HG03025 (cell line): ENCODE data around the gene USP3.

Experiments
- ATAC-seq: cut with Tn5 transposase; IDR thresholded peaks from one replicate; pipeline ENCODE4 v1.9.1; 2021; ENCODE audit warnings: mild to moderate bottlenecking, moderate library complexity; ENCODE audit not compliant: unreplicated experiment, low FRiP score

The USP3 gene

DNA sequence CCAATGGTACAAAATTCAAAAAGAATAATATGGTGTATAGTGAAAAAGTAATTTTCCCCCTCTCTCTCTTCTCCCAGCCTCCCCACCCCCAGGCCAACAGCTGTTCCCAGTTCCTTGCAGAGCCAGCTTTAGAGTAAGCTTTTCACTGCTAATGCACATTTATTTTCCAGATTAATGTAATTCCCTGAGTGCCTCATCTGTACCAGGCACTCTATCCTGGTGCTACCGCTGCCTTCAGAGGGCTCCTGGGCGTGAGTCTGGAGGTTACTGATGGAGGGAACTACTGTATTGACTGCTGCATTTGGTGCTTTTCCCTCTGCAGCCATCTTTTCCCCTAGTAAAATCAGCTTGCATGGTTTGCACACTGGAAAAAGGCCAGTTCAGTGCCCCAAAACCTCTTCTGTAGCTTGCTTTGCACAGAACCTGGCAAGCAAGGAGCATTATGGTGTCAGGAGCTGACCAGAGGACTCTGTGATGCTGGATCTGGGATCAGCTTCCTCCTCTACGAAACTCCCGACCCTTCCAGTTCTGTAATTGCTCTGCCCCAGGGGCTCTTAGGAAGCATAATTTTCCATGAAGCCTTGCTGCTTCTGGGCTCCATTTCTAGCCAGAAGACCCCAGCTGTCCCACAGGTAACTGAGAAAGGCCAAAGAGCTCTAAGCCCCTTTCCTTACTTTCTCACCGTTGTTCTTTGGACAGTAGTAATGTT is 8.5 kb upstream of the USP3 start:
- ATAC-seq, result no peak

DNA sequence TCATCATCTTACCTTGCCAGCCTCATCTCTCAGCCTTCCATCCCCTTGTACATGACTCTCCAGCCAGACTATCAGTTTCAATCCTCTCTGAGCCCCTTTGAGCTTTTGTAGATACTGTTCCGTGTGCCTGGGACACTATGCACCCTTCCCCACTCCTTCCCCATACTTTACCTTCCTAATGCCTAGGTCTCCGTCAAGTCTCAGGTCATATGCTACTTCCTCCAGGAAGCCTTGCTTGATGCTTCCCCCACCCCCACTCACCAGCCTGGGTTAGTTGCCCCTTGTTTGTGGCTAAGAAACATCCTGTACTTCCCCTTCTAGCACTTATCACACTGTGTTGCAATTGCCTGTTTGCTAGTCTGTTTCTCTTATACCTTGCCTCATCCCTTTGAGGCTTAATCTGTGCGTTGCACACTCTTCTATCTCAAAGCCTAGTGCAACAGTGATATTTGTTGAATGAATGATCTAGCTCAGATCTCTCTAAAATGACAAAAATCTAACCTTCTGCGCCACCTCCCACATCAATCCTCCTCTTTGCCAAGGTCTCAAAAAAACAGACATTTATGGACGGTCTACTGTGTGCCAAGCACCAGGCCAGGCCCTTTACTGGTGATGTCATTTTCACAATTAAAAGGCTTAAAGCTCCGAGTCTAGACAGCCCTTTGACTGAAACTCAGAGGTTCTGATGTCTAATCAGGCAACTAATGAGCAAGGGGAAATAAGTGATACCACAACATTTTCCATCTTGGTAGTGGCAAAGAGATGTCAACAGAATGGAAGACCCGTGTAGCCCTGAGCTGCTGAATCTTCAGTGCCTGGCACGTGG is 6.5 kb upstream of the USP3 start:
- no peak for ATAC-seq

DNA sequence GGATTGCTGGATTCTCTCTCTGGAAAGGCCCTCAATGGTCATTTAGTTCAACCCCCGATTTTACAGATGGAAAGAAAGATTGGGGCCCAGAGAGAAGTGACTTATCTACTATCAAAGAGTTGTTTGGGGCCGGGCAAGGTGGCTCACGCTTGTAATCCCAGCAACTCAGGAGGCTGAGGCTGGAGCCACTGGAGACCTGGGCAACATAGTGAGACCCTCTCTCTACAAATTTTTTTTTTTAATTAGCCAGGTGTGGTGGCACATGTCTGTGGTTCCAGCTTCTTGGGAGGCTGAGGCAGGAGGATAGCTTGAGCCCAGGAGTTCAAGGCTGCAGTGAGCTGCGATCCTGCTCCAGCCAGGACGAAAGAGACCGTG is 5.2 kb upstream of the USP3 start:
- no peak for ATAC-seq

- no peak for ATAC-seq
These were observed 4.8 kb upstream of the USP3 start for GRCh38 chr15:63499611-63500010.

- ATAC-seq, result no peak
These were observed 3.8 kb upstream of the USP3 start for GRCh38 chr15:63500265-63501250.

GRCh38 chr15:63501256-63502089 is 2.9 kb upstream of the USP3 start:
- ATAC-seq, result no peak

- ATAC-seq, result no peak
These were observed 2.1 kb upstream of the USP3 start for GRCh38 chr15:63502137-63502766.

DNA sequence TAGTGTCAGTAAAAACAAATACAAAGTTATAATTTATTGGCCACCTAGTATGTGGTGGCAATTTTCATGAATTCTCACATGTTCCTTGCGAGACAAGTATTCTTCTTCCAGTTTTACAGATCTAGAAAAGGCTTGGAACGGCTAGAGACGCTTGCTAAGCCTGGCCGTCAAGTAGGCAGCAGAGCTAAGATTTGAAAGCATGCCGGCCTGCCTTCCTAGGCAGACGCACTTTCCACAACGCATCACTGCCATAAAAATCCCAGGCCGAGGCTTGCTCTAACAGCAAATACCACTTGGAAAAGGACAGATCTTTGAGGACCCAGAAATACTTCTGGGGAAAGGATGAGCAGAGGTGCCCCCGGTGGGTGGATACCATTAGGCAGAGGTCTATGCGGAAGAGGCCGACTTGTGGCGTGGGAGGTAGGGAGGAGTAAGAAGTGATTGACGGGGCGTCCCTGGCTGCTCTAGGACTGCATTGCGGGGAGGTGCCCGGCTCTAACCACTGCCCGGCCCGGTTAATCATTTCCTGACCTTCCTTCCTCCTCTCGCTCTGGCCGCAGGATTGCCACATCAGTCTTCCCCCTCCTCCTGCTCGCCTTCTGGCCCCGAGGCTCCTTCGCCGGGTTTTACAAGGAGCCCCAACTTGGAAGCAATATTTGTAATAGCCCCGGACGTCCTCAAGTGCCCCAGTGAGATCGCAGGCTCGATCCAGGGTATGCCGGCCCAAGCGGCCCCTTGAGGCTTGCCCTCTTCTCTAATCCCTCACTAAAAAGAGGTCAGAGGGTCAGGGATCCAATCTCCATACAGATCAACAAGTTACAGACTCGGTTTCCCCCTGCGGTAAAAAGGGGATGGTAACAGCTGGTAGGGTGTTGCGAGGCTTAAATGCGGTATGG is 1.3 kb upstream of the USP3 start:
- no peak for ATAC-seq

- peak; percentile 33 for ATAC-seq
These were observed 600 bp upstream of the USP3 start for GRCh38 chr15:63503739-63504246.

DNA sequence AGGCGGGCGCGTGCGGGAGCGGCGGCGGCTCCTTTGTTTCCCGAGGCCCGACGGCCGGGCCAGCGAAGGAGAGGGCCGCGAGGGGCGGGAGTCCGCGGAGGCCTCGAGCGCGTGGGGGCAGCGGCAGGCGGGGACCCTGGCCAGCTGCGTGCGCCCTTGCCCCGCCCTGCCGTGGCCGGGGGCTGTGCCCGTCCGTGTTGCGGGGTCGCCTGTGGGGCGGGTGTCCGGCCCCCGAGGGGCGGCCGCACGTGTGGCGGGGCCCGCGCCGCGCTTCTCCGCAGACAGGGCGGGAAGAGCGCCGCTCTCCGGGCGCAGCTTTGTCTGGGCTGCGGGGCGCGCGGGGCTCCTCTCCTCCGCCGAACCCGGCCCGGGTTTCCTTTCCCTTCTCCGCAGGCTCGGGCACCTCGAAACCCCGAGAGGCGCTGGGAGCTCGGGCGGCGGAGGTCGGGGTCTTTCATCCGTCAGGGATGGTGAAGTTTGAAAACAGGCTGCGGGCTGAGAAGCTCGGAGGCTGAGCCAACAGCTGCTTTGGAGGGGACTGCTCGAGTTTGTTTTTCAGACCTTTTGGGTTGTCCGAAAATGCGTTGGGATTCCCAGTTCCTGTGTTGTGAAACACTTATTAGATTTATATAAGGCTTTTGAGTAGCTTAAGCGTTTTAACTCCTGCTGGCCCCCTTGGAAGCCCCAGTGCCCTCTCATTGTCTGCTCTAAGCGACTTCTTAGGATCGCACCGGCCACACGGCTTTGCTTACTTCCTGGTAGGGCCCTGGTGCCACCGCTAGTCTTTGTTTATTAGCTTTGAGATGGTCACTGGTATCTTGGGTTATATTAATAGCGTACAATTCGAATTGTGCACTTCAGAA is 817 bp downstream of the USP3 start:
- peak; percentile 16 for ATAC-seq

DNA sequence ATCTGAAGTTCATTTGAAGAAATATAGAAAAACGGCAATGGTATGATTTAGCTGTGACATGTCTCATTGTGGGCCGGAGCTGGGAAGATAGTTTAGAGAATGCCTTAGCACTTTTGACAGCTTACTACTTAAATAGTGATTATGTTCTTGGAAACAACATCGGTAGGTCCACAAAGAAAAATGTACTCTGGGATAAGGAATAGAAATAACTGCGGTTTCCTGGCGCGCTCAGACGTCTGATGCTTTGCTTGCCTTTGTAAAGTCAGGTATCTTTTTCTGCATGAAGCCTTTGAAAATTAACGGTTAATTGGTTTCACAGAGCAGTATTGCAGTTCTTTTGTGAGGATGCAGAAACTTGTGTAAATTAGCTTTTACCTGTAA is 1.4 kb downstream of the USP3 start:
- no peak for ATAC-seq

GRCh38 chr15:63506537-63507035 is 2.2 kb downstream of the USP3 start:
- no peak for ATAC-seq

GRCh38 chr15:63507878-63508818 is 3.8 kb downstream of the USP3 start:
- no peak for ATAC-seq

GRCh38 chr15:63509056-63509954 is 4.9 kb downstream of the USP3 start:
- ATAC-seq, result no peak
